Measurements from ENCODE around the gene GCNT1.
"Not testable (repeated sequence)": the region's sequence is repeated elsewhere in the genome, so short reads cannot be mapped to it uniquely, and the experiment has no call there.

Gene GCNT1

DNA sequence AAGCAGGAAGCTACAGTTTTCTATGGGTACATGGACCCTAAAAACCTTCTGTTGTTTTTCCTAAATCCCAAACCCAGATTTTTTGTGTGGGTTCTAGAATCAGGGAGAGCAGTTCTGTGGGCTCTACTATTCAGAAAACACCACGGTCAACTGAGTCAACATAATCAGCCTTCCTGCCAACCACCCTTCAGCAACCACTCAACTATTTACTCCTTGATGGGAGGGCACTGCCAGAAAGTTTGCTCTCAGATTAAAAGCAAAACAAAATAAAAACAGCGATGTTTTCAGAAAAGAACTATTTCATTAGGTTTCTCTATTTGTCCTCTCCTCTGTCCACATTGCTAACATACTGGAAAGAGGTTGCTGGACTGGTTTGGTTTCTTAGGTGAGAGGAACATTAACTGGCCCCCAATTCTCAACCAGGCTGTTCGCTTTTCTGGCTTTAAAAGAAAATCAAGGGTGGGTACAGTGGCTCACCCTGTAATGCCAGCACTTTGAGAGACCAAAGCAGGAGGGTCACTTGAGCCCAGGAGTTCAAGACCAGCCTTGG lies 72.3 kb downstream of the GCNT1 start:
- no peak for TF ChIP-seq EZH2 (IDR thresholded peaks at IDR 0.05; ENCODE audit: borderline replicate concordance, low read length)
- TF ChIP-seq CTCF (IDR thresholded peaks at IDR 0.05; ENCODE audit: low read length) = no peak
- H3K79me2 ChIP-seq (ENCODE audit: insufficient read depth, low read length) = no peaks in the 10 kb centered on the region
- no peak overlapping the region for H3K27ac ChIP-seq (ENCODE audit: low read depth, low read length, poor library complexity, severe bottlenecking)
- H3K4me3 ChIP-seq (ENCODE audit: low read depth, low read length, poor library complexity, severe bottlenecking) = no peak overlapping the region
- no peaks in the 10 kb centered on the region for H3F3A ChIP-seq (ENCODE audit: insufficient read depth, low read length)
- H3K9me2 ChIP-seq (ENCODE audit: low read depth, low read length) = no peaks in the 10 kb centered on the region
- H3K4me1 ChIP-seq (ENCODE audit: insufficient read depth, low read length, severe bottlenecking) = peaks cover 21% of the 10 kb centered on the region
- H2AFZ ChIP-seq (ENCODE audit: low read length) = no peak overlapping the region
- no peaks in the 10 kb centered on the region; the same call in 1 of the 2 replicates for H3K36me3 ChIP-seq (ENCODE audit: insufficient read depth, low read length)
- H3K27me3 ChIP-seq (ENCODE audit: insufficient read depth, low read length) = no peaks in the 10 kb centered on the region
- H3K9ac ChIP-seq (ENCODE audit: low read length) = no peak overlapping the region
- H4K20me1 ChIP-seq (ENCODE audit: insufficient read depth, low read length) = no peaks in the 10 kb centered on the region
- H3K9me3 ChIP-seq (ENCODE audit: low read length) = no peaks in the 10 kb centered on the region
- H3K4me2 ChIP-seq (ENCODE audit: low read length) = no peak overlapping the region

DNA sequence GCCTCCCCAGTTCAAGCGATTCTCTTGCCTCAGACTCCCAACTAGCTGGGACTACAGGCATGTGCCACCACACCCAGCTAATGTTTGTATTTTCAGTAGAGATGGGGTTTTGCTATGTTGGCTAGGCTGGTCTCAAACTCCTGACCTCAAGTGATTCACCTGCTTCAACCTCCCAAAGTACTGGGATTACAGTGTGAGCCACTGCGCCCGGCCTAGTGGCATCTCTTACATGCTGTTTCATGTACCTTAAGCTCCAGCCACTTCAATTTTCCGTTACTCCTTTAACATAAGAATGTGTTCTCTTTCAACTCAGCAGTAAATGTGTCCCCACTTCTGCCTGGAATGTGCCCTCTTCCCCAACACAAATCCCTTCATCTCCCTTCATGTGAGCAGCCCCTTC lies 73.9 kb downstream of the GCNT1 start:
- H3K9me3 ChIP-seq (ENCODE audit: low read length); H3K36me3 ChIP-seq (ENCODE audit: insufficient read depth, low read length); H2AFZ ChIP-seq (ENCODE audit: low read length); H3K9me2 ChIP-seq (ENCODE audit: low read depth, low read length); H3K79me2 ChIP-seq (ENCODE audit: insufficient read depth, low read length); H3K27me3 ChIP-seq (ENCODE audit: insufficient read depth, low read length); H3K9ac ChIP-seq (ENCODE audit: low read length); H3K4me2 ChIP-seq (ENCODE audit: low read length); H4K20me1 ChIP-seq (ENCODE audit: insufficient read depth, low read length); H3F3A ChIP-seq (ENCODE audit: insufficient read depth, low read length); H3K27ac ChIP-seq (ENCODE audit: low read depth, low read length, poor library complexity, severe bottlenecking); H3K4me3 ChIP-seq (ENCODE audit: low read depth, low read length, poor library complexity, severe bottlenecking): not testable (repeated sequence)
- H3K4me1 ChIP-seq (ENCODE audit: insufficient read depth, low read length, severe bottlenecking) = peaks cover 28% of the 10 kb centered on the region

GRCh38 chr9:76534026-76534425 lies 75.0 kb downstream of the GCNT1 start:
- Histone ChIP-seq H2AFZ (ENCODE audit: low read length) (no peak overlapping the region), H3K9me2 (ENCODE audit: low read depth, low read length) (no peaks in the 10 kb centered on the region), H3F3A (ENCODE audit: insufficient read depth, low read length) (no peaks in the 10 kb centered on the region), H3K9me3 (ENCODE audit: low read length) (no peaks in the 10 kb centered on the region), H3K4me3 (ENCODE audit: low read depth, low read length, poor library complexity, severe bottlenecking) (no peak overlapping the region), H3K4me2 (ENCODE audit: low read length) (no peak overlapping the region), H3K79me2 (ENCODE audit: insufficient read depth, low read length) (no peaks in the 10 kb centered on the region), H3K4me1 (ENCODE audit: insufficient read depth, low read length, severe bottlenecking) (peaks cover 28% of the 10 kb centered on the region), H3K36me3 (ENCODE audit: insufficient read depth, low read length) (no peaks in the 10 kb centered on the region), H3K9ac (ENCODE audit: low read length) (no peak overlapping the region), H4K20me1 (ENCODE audit: insufficient read depth, low read length) (no peaks in the 10 kb centered on the region), H3K27ac (ENCODE audit: low read depth, low read length, poor library complexity, severe bottlenecking) (no peak overlapping the region), H3K27me3 (ENCODE audit: insufficient read depth, low read length) (no peaks in the 10 kb centered on the region)
- TF ChIP-seq EZH2 (IDR thresholded peaks at IDR 0.05; ENCODE audit: borderline replicate concordance, low read length) = no peak
- no peak for TF ChIP-seq CTCF (IDR thresholded peaks at IDR 0.05; ENCODE audit: low read length)

GRCh38 chr9:76537150-76537646 lies 78.2 kb downstream of the GCNT1 start:
- no peak overlapping the region for H3K27ac ChIP-seq (ENCODE audit: low read depth, low read length, poor library complexity, severe bottlenecking)
- peaks cover 14% of the 10 kb centered on the region for H3K4me1 ChIP-seq (ENCODE audit: insufficient read depth, low read length, severe bottlenecking)
- TF ChIP-seq EZH2 (IDR thresholded peaks at IDR 0.05; ENCODE audit: borderline replicate concordance, low read length) = no peak
- TF ChIP-seq CTCF (IDR thresholded peaks at IDR 0.05; ENCODE audit: low read length) = no peak
- no peak overlapping the region for H3K9ac ChIP-seq (ENCODE audit: low read length)
- no peaks in the 10 kb centered on the region for H4K20me1 ChIP-seq (ENCODE audit: insufficient read depth, low read length)
- no peak overlapping the region for H2AFZ ChIP-seq (ENCODE audit: low read length)
- H3K27me3 ChIP-seq (ENCODE audit: insufficient read depth, low read length) = no peaks in the 10 kb centered on the region
- H3K36me3 ChIP-seq (ENCODE audit: insufficient read depth, low read length) = no peaks in the 10 kb centered on the region
- H3F3A ChIP-seq (ENCODE audit: insufficient read depth, low read length) = no peaks in the 10 kb centered on the region
- no peaks in the 10 kb centered on the region for H3K9me2 ChIP-seq (ENCODE audit: low read depth, low read length)
- no peak overlapping the region for H3K4me2 ChIP-seq (ENCODE audit: low read length)
- H3K4me3 ChIP-seq (ENCODE audit: low read depth, low read length, poor library complexity, severe bottlenecking) = no peak overlapping the region
- no peaks in the 10 kb centered on the region for H3K9me3 ChIP-seq (ENCODE audit: low read length)
- H3K79me2 ChIP-seq (ENCODE audit: insufficient read depth, low read length) = no peaks in the 10 kb centered on the region

Data from OCI-LY1 (cell line).